Measurements from ENCODE around the gene UCK1.

DNA sequence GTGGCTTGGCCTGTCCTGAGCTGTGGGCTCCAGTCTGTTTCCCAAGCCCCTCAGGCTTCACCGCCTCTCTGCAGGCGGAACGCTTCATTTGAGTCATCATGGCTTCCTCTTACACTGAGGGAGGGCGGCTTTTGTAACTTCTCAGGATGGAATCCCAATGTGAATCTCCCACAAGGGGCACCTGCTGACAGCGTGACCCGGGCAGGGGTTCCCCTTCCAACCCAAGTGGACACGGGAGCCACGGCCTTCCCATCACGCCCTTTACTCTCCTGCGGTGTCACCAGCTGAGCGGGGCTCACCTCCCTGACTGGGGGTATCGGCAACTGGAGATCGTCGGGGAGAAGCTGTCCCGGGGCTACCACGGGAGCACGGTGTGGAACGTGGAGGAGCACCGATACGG lies 12.5 kb downstream of the UCK1 start:
- no peak for TF ChIP-seq EZH2 (IDR thresholded peaks at IDR 0.05; ENCODE audit: insufficient read depth, poor library complexity, severe bottlenecking)
- TF ChIP-seq EZH2phosphoT487 (IDR thresholded peaks at IDR 0.05; ENCODE audit: insufficient read depth, low read depth): no peak
